ENCODE data around the gene SELENOM.
A peak's percentile ranks its signal among the peaks of the same experiment; 100 is the strongest.

The SELENOM gene

GRCh38 chr22:31081963-31082605 is 25.3 kb downstream of the SELENOM start:
- H3K27ac ChIP-seq (ENCODE audit: low read length), result peak overlapping the region; percentile 78
- H3K36me3 ChIP-seq (ENCODE audit: insufficient read depth, low read length), result peaks cover 6% of the 10 kb centered on the region; the same call in 1 of the 2 replicates
- no peaks in the 10 kb centered on the region for H3K9me3 ChIP-seq (ENCODE audit: insufficient read depth, low read length, severe bottlenecking)
- H3K79me2 ChIP-seq (ENCODE audit: insufficient read depth, low read length), result peaks cover 23% of the 10 kb centered on the region
- no peaks in the 10 kb centered on the region; the same call in 1 of the 2 replicates for H4K20me1 ChIP-seq (ENCODE audit: insufficient read depth, low read length)
- H3K4me1 ChIP-seq (ENCODE audit: insufficient read depth, low read length), result peaks cover 51% of the 10 kb centered on the region
- H2AFZ ChIP-seq (ENCODE audit: low read depth, low read length), result peak overlapping the region; percentile 98
- no peaks in the 10 kb centered on the region for H3K27me3 ChIP-seq (ENCODE audit: insufficient read depth, low read length, poor library complexity)
- peak overlapping the region; percentile 45 to 87 for H3K4me3 ChIP-seq (ENCODE audit: low read depth in 1 of 2, low read length in 2 of 2)
- H3K4me2 ChIP-seq (ENCODE audit: insufficient read depth, low read length), result peak overlapping the region; percentile 99
- ATAC-seq (ENCODE audit: insufficient read depth, low read depth), result no peak
- peak overlapping the region; percentile 68 for H3K9ac ChIP-seq (ENCODE audit: low read depth, low read length)
- TF ChIP-seq EZH2 (IDR thresholded peaks at IDR 0.05; ENCODE audit: borderline replicate concordance, low read depth, low read length, severe bottlenecking) (no peak), CTCF (IDR thresholded peaks at IDR 0.05; ENCODE audit: borderline replicate concordance, extremely low read depth, low read length, poor library complexity, severe bottlenecking) (no peak)
- no peak for DNase-seq

GRCh38 chr22:31080848-31081649 is 26.3 kb downstream of the SELENOM start, which contains the start of gene SMTN:
Gene SMTN, plus strand, starts transcription at chr22:31081318. Its CDS starts 1,941 bp downstream, at chr22:31083259.
- Histone ChIP-seq H3K4me3 (ENCODE audit: low read depth in 1 of 2, low read length in 2 of 2) (peak within 1 kb of the TSS; percentile 45 to 87), H3K79me2 (ENCODE audit: insufficient read depth, low read length) (peaks cover 23% of the 10 kb centered on the region), H3K27me3 (ENCODE audit: insufficient read depth, low read length, poor library complexity) (no peaks in the 10 kb centered on the region), H3K27ac (ENCODE audit: low read length) (peak within 1 kb of the TSS; percentile 78), H2AFZ (ENCODE audit: low read depth, low read length) (peak within 1 kb of the TSS; percentile 98), H3K36me3 (ENCODE audit: insufficient read depth, low read length) (peaks cover 6% of the 10 kb centered on the region; the same call in 1 of the 2 replicates), H3K4me2 (ENCODE audit: insufficient read depth, low read length) (peak within 1 kb of the TSS; percentile 99), H3K9ac (ENCODE audit: low read depth, low read length) (peak within 1 kb of the TSS; percentile 68), H4K20me1 (ENCODE audit: insufficient read depth, low read length) (no peaks in the 10 kb centered on the region; the same call in 1 of the 2 replicates), H3K4me1 (ENCODE audit: insufficient read depth, low read length) (peaks cover 51% of the 10 kb centered on the region), H3K9me3 (ENCODE audit: insufficient read depth, low read length, severe bottlenecking) (no peaks in the 10 kb centered on the region)
- no peak for TF ChIP-seq EZH2 (IDR thresholded peaks at IDR 0.05; ENCODE audit: borderline replicate concordance, low read depth, low read length, severe bottlenecking)
- peak; percentile 31 for TF ChIP-seq CTCF (IDR thresholded peaks at IDR 0.05; ENCODE audit: borderline replicate concordance, extremely low read depth, low read length, poor library complexity, severe bottlenecking)
- peak; percentile 94 for DNase-seq
- peak; percentile 71 for ATAC-seq (ENCODE audit: insufficient read depth, low read depth)

GRCh38 chr22:31080164-31080847 is 27.1 kb downstream of the SELENOM start:
- Histone ChIP-seq H2AFZ (ENCODE audit: low read depth, low read length) (peak overlapping the region; percentile 98), H3K4me3 (ENCODE audit: low read depth in 1 of 2, low read length in 2 of 2) (peak overlapping the region; percentile 45 to 87), H3K27ac (ENCODE audit: low read length) (peak overlapping the region; percentile 78), H3K4me2 (ENCODE audit: insufficient read depth, low read length) (peak overlapping the region; percentile 99), H3K27me3 (ENCODE audit: insufficient read depth, low read length, poor library complexity) (no peaks in the 10 kb centered on the region), H3K36me3 (ENCODE audit: insufficient read depth, low read length) (peaks cover 6% of the 10 kb centered on the region; the same call in 1 of the 2 replicates), H3K9me3 (ENCODE audit: insufficient read depth, low read length, severe bottlenecking) (no peaks in the 10 kb centered on the region), H3K4me1 (ENCODE audit: insufficient read depth, low read length) (peaks cover 46% of the 10 kb centered on the region), H4K20me1 (ENCODE audit: insufficient read depth, low read length) (no peaks in the 10 kb centered on the region; the same call in 1 of the 2 replicates), H3K79me2 (ENCODE audit: insufficient read depth, low read length) (peaks cover 23% of the 10 kb centered on the region), H3K9ac (ENCODE audit: low read depth, low read length) (peak overlapping the region; percentile 68)
- TF ChIP-seq CTCF (IDR thresholded peaks at IDR 0.05; ENCODE audit: borderline replicate concordance, extremely low read depth, low read length, poor library complexity, severe bottlenecking) (no peak), EZH2 (IDR thresholded peaks at IDR 0.05; ENCODE audit: borderline replicate concordance, low read depth, low read length, severe bottlenecking) (no peak)
- DNase-seq (no peak), ATAC-seq (ENCODE audit: insufficient read depth, low read depth) (no peak)

Measured in DND-41 (cell line).